Neural cell (in vitro differentiated cells): ENCODE results near the gene COL27A1. TPM values are rescaled to one million over a fixed set of nuclear protein-coding genes. Genes with fewer than 3 reads are reported as not detected.

Source experiments
- H2AFZ ChIP-seq: fragments of 200-600, 300-800 bp; sonication (generic), shearing (Covaris generic); 2 replicates; pipeline ENCODE4 v1.6.0; 2014; ENCODE audit warnings: low read depth, mild to moderate bottlenecking, antibody characterized with exemption, low read length, moderate library complexity
- H3F3A ChIP-seq: fragments of 200-600 bp; shearing (Covaris generic); 2 replicates; pipeline ENCODE4 v1.6.1; 2016; ENCODE audit warnings: mild to moderate bottlenecking, moderate library complexity, mixed read lengths, antibody characterized with exemption, low read length; ENCODE audit not compliant: insufficient read depth, poor library complexity, severe bottlenecking
- H3K27ac ChIP-seq: fragments of 200-600, 300-800 bp; sonication (generic), shearing (Covaris generic); 2 replicates; pipeline ENCODE4 v1.5.1; 2014; ENCODE audit warnings: mild to moderate bottlenecking, low read length, moderate library complexity
- H3K27me3 ChIP-seq: fragments of 300-800, 200-600 bp; sonication (generic), shearing (Covaris generic); 2 replicates; pipeline ENCODE4 v1.6.0; 2014; ENCODE audit warnings: mild to moderate bottlenecking, low read depth, low read length, moderate library complexity; ENCODE audit not compliant: insufficient read depth
- H3K36me3 ChIP-seq: fragments of 300-800, 200-600 bp; sonication (generic), shearing (Covaris generic); 2 replicates; pipeline ENCODE4 v1.5.1; 2014; ENCODE audit warnings: mild to moderate bottlenecking, antibody characterized with exemption, low read length, moderate library complexity; ENCODE audit not compliant: insufficient read depth
- H3K4me2 ChIP-seq: fragments of 300-800, 200-600 bp; sonication (generic), shearing (Covaris generic); 2 replicates; pipeline ENCODE4 v1.6.0; 2014; ENCODE audit warnings: mild to moderate bottlenecking, low read length
- H3K4me3 ChIP-seq: fragments of 300-800, 200-600 bp; sonication (generic), shearing (Covaris generic); 2 replicates; pipeline ENCODE4 v1.5.1; 2014; ENCODE audit warnings: mild to moderate bottlenecking, low read length, moderate library complexity
- H3K79me2 ChIP-seq: fragments of 200-600 bp; shearing (Covaris generic); replicated peaks from 2 replicates; pipeline ENCODE4 v1.6.0; 2014; ENCODE audit warnings: mild to moderate bottlenecking, low read length, moderate library complexity; ENCODE audit not compliant: insufficient read depth
- H3K9ac ChIP-seq: fragments of 300-800, 200-600 bp; sonication (generic), shearing (Covaris generic); 2 replicates; pipeline ENCODE4 v1.6.1; 2016; ENCODE audit warnings: mild to moderate bottlenecking, low read length, mixed read lengths
- H3K9me2 ChIP-seq: fragments of 200-600 bp; shearing (Covaris generic); 2 replicates; pipeline ENCODE4 v1.6.1; 2016; ENCODE audit warnings: mild to moderate bottlenecking, low read length, mixed read lengths; ENCODE audit not compliant: insufficient read depth
- H3K9me3 ChIP-seq: fragments of 200-600, 300-800 bp; sonication (generic), shearing (Covaris generic); 2 replicates; pipeline ENCODE4 v1.6.1; 2016; ENCODE audit warnings: mild to moderate bottlenecking, mixed run types, low read length, moderate library complexity, mixed read lengths
- H4K20me1 ChIP-seq: fragments of 200-600 bp; shearing (Covaris generic); 2 replicates; pipeline ENCODE4 v1.6.1; 2016; ENCODE audit warnings: mild to moderate bottlenecking, mixed run types; ENCODE audit not compliant: insufficient read depth
- EP300 ChIP-seq: fragments of 450-650 bp; conservative IDR thresholded peaks from 2 replicates; pipeline ENCODE4 v1.6.1; 2014; ENCODE audit warnings: antibody characterized with exemption, mild to moderate bottlenecking, moderate library complexity; ENCODE audit not compliant: poor library complexity, severe bottlenecking
- EZH2 ChIP-seq: fragments of 200-600, 300-800 bp; shearing (Covaris generic), sonication (generic); IDR thresholded peaks from 2 replicates; pipeline ENCODE4 v1.6.1; 2014; ENCODE audit warnings: antibody characterized with exemption, low read length, borderline replicate concordance, mild to moderate bottlenecking; ENCODE audit not compliant: insufficient read depth, poor library complexity, severe bottlenecking
- MXI1 ChIP-seq: fragments of 450-650 bp; conservative IDR thresholded peaks from 2 replicates; pipeline ENCODE4 v1.6.1; 2014; ENCODE audit warnings: antibody characterized with exemption, mild to moderate bottlenecking; ENCODE audit not compliant: poor library complexity, severe bottlenecking
- POLR2AphosphoS5 ChIP-seq: IDR thresholded peaks from 2 replicates; pipeline ENCODE4 v1.6.1; 2012
- RAD21 ChIP-seq: fragments of 450-650 bp; conservative IDR thresholded peaks from 2 replicates; pipeline ENCODE4 v1.6.1; 2014; ENCODE audit warnings: antibody characterized with exemption, mild to moderate bottlenecking, moderate library complexity
- REST ChIP-seq: IDR thresholded peaks from 2 replicates; pipeline ENCODE4 v1.6.1; 2012; ENCODE audit warnings: borderline replicate concordance
- SMC3 ChIP-seq: fragments of 450-650 bp; conservative IDR thresholded peaks from 2 replicates; pipeline ENCODE4 v1.6.1; 2014; ENCODE audit warnings: antibody characterized with exemption, mild to moderate bottlenecking, moderate library complexity; ENCODE audit not compliant: poor library complexity
- TAF1 ChIP-seq: IDR thresholded peaks from 2 replicates; pipeline ENCODE4 v1.6.1; 2012; ENCODE audit warnings: low read depth
- polyA plus RNA-seq: library from polyadenylated mRNA; depleted of rRNA; stranded (reverse); fragments of >200 nt; gene quantifications from 2 replicates; pipeline ENCODE4 v1.2.3, GENCODE V29; 2014
- TF ChIP-seq, protein P1 (sequence below): fragments of 450-650 bp; IDR thresholded peaks from 2 replicates; pipeline ENCODE4 v1.5.1; 2014; ENCODE audit warnings: antibody characterized with exemption, mild to moderate bottlenecking, moderate library complexity; ENCODE audit not compliant: poor library complexity, severe bottlenecking

Gene COL27A1
- polyA plus RNA-seq, 1 donor from 2014 or later, result 0.25 TPM

- Histone ChIP-seq H3K36me3 (no peaks in the 10 kb centered on the region), H3K4me2 (no peak overlapping the region), H4K20me1 (no peaks in the 10 kb centered on the region), H2AFZ (no peak overlapping the region), H3K9ac (no peak overlapping the region), H3K27me3 (no peaks in the 10 kb centered on the region), H3K79me2 (no peaks in the 10 kb centered on the region), H3K9me2 (no peaks in the 10 kb centered on the region), H3K27ac (no peak overlapping the region), H3F3A (no peaks in the 10 kb centered on the region), H3K4me3 (no peak overlapping the region), H3K9me3 (no peaks in the 10 kb centered on the region)
- TF ChIP-seq EP300 (no peak), POLR2AphosphoS5 (no peak), SMC3 (no peak), EZH2 (no peak), TAF1 (no peak), MXI1 (no peak), REST (no peak), RAD21 (no peak)
- TF ChIP-seq, protein P1, sequence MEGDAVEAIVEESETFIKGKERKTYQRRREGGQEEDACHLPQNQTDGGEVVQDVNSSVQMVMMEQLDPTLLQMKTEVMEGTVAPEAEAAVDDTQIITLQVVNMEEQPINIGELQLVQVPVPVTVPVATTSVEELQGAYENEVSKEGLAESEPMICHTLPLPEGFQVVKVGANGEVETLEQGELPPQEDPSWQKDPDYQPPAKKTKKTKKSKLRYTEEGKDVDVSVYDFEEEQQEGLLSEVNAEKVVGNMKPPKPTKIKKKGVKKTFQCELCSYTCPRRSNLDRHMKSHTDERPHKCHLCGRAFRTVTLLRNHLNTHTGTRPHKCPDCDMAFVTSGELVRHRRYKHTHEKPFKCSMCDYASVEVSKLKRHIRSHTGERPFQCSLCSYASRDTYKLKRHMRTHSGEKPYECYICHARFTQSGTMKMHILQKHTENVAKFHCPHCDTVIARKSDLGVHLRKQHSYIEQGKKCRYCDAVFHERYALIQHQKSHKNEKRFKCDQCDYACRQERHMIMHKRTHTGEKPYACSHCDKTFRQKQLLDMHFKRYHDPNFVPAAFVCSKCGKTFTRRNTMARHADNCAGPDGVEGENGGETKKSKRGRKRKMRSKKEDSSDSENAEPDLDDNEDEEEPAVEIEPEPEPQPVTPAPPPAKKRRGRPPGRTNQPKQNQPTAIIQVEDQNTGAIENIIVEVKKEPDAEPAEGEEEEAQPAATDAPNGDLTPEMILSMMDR, result no peak
Observed at GRCh38 chr9:114198249-114199040, 43.1 kb downstream of the COL27A1 start.

GRCh38 chr9:114200721-114201300 lies 45.5 kb downstream of the COL27A1 start:
- no peaks in the 10 kb centered on the region for H3K9me3 ChIP-seq
- H3K9me2 ChIP-seq, result no peaks in the 10 kb centered on the region
- no peaks in the 10 kb centered on the region for H3F3A ChIP-seq
- H4K20me1 ChIP-seq, result no peaks in the 10 kb centered on the region
- no peak overlapping the region for H3K4me2 ChIP-seq
- TF ChIP-seq EZH2 (no peak), RAD21 (no peak), EP300 (no peak), POLR2AphosphoS5 (no peak), SMC3 (no peak), TAF1 (no peak), MXI1 (no peak), REST (no peak)
- TF ChIP-seq, protein P1, result no peak
- no peak overlapping the region for H3K9ac ChIP-seq
- no peaks in the 10 kb centered on the region for H3K36me3 ChIP-seq
- no peak overlapping the region for H3K4me3 ChIP-seq
- no peak overlapping the region for H3K27ac ChIP-seq
- H3K79me2 ChIP-seq, result no peaks in the 10 kb centered on the region
- H2AFZ ChIP-seq, result no peak overlapping the region
- no peaks in the 10 kb centered on the region for H3K27me3 ChIP-seq
